Activated T-helper 2 cell treated with anti-CD3 and anti-CD28 coated beads, Interferon-gamma antibody, Interleukin-2, Interleukin-4, amounts not matched to agents 10 μg/mL and 5 μg/mL and 100 μg/mL, durations not matched to agents 14 hours and 24 hours and 36 hours (primary cell): ENCODE results near the gene CD300LG. TPM values are rescaled to one million over a fixed set of nuclear protein-coding genes. Genes with fewer than 3 reads are reported as not detected.
"Not testable (repeated sequence)": the region's sequence is repeated elsewhere in the genome, so short reads cannot be mapped to it uniquely, and the experiment has no call there.

ENCODE experiments used
- DNase-seq: peaks from one replicate; pipeline ENCODE4 v3.0.0; 2021; ENCODE audit warnings: low spot score
- H3K27ac Mint-ChIP-seq: one replicate; pipeline ENCODE4 v1.8.0; 2021; ENCODE audit warnings: mixed read lengths
- H3K27me3 Mint-ChIP-seq: one replicate; pipeline ENCODE4 v1.8.0; 2021; ENCODE audit warnings: low read depth, mixed read lengths
- H3K36me3 Mint-ChIP-seq: one replicate; pipeline ENCODE4 v1.8.0; 2021; ENCODE audit warnings: low read depth, mixed read lengths
- H3K4me1 Mint-ChIP-seq: one replicate; pipeline ENCODE4 v1.8.0; 2021; ENCODE audit warnings: low read depth, mixed read lengths
- H3K4me3 Mint-ChIP-seq: one replicate; pipeline ENCODE4 v1.8.0; 2021; ENCODE audit warnings: low read depth, mild to moderate bottlenecking, moderate library complexity, mixed read lengths
- H3K9me3 Mint-ChIP-seq: one replicate; pipeline ENCODE4 v1.8.0; 2021; ENCODE audit warnings: mixed read lengths
- intact Hi-C: fragments of 100-400 bp; cut with micrococcal nuclease; formaldehyde crosslinking; loops from one replicate; pipeline ENCODE4 v1.15.1; 2023
- total RNA-seq: library from RNA; stranded (reverse); gene quantifications from 2 replicates; pipeline ENCODE4 v1.2.3, GENCODE V29; 2022

CD300LG gene
- total RNA-seq, 1 donor from 2014 or later = not detected

DNA sequence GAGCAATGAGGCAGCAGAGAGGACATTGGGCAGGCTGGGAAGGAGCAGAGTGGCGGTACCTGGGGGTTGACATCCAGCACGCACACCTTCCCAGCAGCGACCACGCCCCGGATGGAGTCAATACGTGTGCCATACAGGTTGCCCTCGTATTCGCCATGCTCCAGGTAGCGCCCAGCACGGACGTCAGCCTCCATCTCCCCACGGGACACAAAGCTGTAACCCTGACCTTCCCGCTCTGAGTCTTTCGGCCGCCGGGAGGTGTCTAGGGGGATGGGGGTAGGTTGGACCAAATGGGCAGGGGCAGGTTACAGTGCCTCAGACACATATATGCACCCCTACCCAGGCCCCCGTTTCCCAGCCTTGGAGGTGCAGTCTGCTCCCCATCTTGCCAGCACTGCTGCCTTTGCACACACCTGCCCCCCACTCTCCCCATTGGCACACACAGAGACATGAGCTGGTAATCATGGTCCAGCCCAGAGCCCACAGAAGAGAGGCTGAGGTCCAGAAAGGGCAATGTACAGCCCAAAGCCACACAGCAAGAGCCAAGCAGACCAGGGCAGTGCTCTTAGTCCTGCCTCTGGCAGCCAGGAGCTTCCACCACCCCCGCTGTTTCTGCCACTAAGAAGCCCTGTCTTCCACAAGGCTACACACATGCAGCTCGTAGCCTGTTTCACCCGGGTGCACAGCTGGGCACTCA is 32.9 kb downstream of the CD300LG start:
- Mint-ChIP-seq H3K36me3 (no peaks in the 10 kb centered on the region), H3K27ac (no peak overlapping the region), H3K4me1 (no peaks in the 10 kb centered on the region), H3K27me3 (no peaks in the 10 kb centered on the region), H3K4me3 (no peak overlapping the region), H3K9me3 (no peaks in the 10 kb centered on the region)
- intact Hi-C loops = no loop called here
- no peak for DNase-seq

DNA sequence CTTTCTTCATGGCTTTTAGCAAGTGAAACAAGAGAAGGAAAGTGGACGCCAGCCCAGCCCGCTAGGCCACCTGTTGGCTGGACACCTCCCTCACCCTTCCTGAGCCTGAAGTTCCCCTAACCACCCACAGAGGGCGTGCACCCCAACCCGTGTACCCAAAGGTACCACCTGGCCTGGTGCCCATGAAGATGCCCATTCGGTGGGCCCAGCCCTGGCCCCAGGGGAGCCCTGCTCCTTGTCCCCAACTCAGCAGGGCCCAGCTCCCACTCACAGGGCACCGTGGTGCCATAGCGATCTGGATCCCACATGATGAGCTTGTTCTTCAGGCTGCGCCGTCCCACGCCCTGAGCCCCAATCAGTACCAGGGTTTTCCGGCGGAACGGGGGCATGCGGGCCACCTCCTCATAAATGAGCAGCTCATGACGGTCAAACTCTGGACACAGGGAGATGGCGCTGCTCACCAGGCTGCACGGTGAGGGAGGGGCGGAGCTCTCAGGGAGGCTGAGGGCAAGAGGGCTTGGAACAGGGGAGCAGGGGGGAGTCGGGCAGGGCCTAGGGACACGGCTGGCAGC is 33.5 kb downstream of the CD300LG start:
- Mint-ChIP-seq H3K9me3 (no peaks in the 10 kb centered on the region), H3K4me1 (no peaks in the 10 kb centered on the region), H3K27me3 (peaks cover 3% of the 10 kb centered on the region), H3K36me3 (no peaks in the 10 kb centered on the region), H3K4me3 (no peak overlapping the region), H3K27ac (no peak overlapping the region)
- peak; percentile 29 for DNase-seq
- intact Hi-C loops = no loop called here

DNA sequence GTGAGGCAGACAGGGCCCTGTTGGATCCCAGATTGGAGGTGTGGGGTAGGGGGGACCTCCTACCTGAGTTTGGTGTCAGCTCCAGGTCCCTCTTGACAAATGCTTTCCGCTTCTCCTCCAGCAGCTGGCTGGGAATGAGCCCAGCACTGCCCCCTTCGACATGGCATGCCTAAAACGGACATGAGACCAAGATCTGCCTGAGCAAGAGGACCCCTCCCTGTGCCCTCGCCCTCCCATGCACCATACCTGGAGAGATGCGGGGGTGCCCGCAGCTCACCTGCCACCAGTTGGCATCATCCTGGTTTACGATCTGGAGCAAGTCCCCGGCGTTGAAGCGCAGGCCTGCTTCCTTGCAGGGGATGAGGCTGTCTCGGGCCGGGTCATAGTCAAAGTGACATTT is 34.2 kb downstream of the CD300LG start:
- intact Hi-C loops = no loop called here
- Mint-ChIP-seq H3K4me3 (no peak overlapping the region), H3K36me3 (no peaks in the 10 kb centered on the region), H3K27ac (no peak overlapping the region), H3K9me3 (no peaks in the 10 kb centered on the region), H3K27me3 (peaks cover 3% of the 10 kb centered on the region), H3K4me1 (no peaks in the 10 kb centered on the region)
- no peak for DNase-seq

DNA sequence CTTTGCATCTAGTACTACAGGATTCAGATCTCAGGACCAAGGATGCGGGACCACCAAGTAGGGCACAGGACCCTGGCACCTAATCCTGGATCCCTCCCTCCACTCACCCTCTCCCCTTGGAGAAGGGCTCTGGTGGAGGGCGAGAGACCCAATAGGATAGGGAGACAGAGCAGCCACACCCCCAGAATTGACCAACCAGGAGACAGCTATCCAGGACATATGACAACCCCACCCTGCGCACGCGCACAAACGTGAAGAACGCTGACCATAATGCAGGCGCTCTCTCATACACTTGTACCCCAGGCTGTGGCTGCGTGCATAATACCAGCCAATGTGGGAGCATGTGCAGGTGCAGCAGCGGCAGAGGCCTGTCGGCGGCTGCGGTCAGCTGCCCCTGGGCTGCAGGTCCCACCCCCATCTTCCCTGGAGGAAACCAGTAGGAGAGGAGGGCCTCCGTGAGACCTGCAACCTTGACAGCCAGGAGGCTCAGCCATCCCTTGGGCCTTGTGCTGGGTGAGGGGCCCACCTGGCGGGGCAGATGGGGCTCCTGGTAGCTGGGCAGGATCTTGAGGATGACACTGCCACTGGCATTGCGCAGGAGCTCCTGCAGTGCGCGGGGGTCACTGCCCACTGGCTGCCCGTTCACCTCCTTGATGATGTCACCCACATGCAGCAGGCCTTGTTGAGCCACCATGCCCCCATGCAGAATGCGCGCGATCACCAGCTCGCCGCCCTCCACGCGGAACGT is 35.0 kb downstream of the CD300LG start:
- intact Hi-C loops = no loop called here
- no peak for DNase-seq
- Mint-ChIP-seq H3K36me3 (no peaks in the 10 kb centered on the region), H3K27me3 (peaks cover 9% of the 10 kb centered on the region), H3K4me1 (no peaks in the 10 kb centered on the region), H3K9me3 (no peaks in the 10 kb centered on the region), H3K27ac (no peak overlapping the region), H3K4me3 (no peak overlapping the region)

DNA sequence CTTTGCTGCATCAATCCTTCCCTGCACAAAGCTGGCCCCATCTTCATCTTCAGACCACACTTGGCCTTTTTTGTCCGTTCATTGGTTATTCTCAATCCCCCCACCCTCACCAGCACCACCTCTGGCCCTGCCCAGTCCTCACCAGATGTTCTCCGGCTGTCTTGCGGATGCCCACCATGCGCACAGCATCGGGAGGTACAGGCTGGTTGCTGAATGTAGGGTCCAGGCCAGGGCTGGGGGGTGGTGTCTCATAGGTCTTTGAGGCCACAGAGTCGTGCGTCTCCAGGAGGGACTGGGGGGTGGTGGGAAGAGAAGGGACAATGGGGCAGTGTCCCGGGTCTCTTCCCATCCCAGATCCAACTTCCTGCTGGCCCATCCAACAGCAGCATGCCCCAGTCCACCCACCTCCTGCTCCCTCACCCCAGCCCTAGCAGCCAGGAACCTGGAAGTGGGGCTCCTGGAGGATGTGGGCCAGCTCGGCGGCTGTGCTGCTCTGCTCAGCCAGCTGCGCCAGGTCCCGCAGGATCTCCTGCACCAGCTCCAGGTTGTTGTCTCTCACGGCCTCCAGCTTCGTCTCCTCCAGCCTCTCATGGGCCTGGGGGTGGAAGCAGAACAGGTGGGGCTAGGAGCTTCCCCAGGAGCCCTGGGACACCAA is 35.9 kb downstream of the CD300LG start:
- H3K27me3 Mint-ChIP-seq = peaks cover 9% of the 10 kb centered on the region
- H3K27ac Mint-ChIP-seq = no peak overlapping the region
- no peaks in the 10 kb centered on the region for H3K9me3 Mint-ChIP-seq
- H3K4me3 Mint-ChIP-seq = no peak overlapping the region
- no peak for DNase-seq
- H3K4me1 Mint-ChIP-seq = no peaks in the 10 kb centered on the region
- H3K36me3 Mint-ChIP-seq = no peaks in the 10 kb centered on the region
- intact Hi-C loops = no loop called here

DNA sequence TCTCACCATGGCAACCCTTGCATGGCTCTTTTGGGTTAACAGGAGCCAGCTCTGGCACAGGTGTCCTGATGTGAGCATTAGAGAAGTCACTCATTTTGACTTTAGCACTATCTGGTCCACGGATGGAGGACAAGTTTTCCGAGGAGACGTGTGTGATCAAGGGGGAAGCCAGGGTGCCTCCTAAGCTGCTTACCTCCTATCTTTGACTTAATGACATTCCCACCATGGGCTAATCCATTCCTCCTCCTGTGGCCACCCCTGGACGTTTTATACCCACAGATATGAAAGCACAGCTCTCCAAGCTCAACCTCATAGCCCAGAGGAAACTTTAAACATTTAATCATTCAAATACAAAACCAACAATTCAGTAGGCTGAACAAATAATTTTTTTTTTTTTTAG is 41.6 kb downstream of the CD300LG start:
- DNase-seq = no peak
- Mint-ChIP-seq H3K27ac (no peak overlapping the region), H3K4me1 (no peaks in the 10 kb centered on the region), H3K9me3 (no peaks in the 10 kb centered on the region), H3K4me3 (no peak overlapping the region), H3K36me3 (no peaks in the 10 kb centered on the region), H3K27me3 (peaks cover 12% of the 10 kb centered on the region)
- intact Hi-C loops = no loop called here

DNA sequence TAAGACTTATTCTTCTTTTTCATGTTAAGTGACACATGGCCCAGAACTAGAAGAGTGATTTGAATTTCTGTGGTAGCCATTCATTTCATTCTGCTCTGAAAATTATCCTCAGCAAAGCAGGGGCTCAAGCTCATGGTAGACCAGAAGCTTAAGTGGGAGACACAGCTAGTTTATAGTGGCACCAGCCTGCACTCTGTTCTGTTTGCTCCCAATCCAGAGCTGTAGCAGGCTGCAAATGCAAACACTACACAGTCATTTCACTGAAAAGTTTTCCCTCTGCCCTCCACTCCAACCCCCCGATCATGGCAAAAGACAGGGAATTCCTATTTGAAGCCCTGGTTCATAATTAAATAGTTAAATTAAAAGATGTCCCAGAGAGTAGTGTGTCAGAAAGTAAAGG is 43.3 kb downstream of the CD300LG start:
- no peak overlapping the region for H3K27ac Mint-ChIP-seq
- intact Hi-C loops = no loop called here
- DNase-seq = no peak

DNA sequence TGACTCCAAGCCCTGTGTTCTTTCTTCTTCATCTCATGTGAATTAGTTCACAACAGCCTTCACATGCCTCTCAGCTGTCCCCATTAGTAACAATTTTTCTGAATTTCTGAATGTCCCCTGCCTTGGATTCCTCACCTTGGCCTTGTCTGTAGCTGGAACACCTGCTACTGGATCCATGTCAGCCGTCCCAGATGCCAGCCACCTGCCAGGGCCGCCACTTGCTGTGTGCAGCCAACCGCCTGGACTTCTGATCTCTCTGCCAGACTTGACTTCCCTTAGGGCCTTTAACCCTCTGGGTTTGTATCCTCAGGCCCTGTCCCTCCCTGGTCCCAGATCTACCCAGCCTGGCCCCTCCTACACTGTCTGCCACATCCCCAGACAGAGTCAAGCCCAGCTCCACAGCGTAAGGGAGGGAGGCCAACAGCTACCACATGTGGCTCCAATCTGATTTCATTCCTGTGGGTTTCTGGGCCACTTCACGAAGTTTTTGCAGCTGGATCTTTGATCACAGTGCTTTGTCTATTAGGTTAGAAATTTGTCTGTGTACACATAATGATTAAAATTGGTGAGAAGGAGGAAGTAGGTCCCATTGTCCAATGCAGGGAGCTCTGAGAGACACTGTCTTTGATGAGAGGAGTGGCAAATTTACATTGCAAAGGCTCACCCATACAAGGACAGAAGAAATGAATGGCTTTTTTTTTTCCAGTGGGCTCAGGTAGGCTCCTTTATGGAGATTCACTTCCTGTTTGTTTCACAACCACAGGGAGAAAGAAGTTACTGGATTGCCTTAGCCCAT is 45.1 kb downstream of the CD300LG start:
- Mint-ChIP-seq H3K36me3 (no peaks in the 10 kb centered on the region), H3K27ac (no peak overlapping the region), H3K9me3 (no peaks in the 10 kb centered on the region), H3K4me1 (no peaks in the 10 kb centered on the region), H3K4me3 (no peak overlapping the region), H3K27me3 (peaks cover 12% of the 10 kb centered on the region)
- DNase-seq = no peak
- intact Hi-C loops = no loop called here

More for the DNA sequence above, 43.3 kb downstream of the CD300LG start:
- H3K4me3 Mint-ChIP-seq = no peak overlapping the region
- H3K9me3 Mint-ChIP-seq = no peaks in the 10 kb centered on the region
- H3K27me3 Mint-ChIP-seq = peaks cover 10% of the 10 kb centered on the region
- no peaks in the 10 kb centered on the region for H3K36me3 Mint-ChIP-seq
- H3K4me1 Mint-ChIP-seq = no peaks in the 10 kb centered on the region

DNA sequence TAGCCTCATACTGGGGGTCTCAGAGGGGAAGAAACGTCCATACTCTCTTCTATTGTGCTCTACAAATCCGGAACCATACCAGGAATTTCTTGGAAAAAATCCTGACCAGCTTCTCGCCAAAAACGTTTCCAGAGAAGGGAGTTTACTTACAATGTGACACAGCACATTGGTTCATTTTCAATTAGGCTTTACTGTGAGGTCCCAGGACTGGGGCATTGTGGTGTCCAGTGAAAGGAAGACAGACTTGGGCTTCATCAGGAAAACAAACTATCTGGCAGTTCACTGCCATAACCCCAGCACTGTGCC is 45.6 kb downstream of the CD300LG start:
- H3K9me3 Mint-ChIP-seq = no peaks in the 10 kb centered on the region
- H3K27ac Mint-ChIP-seq = no peak overlapping the region
- H3K36me3 Mint-ChIP-seq = no peaks in the 10 kb centered on the region
- H3K4me3 Mint-ChIP-seq = no peak overlapping the region
- intact Hi-C loops = no loop called here
- no peak for DNase-seq
- H3K27me3 Mint-ChIP-seq = peaks cover 12% of the 10 kb centered on the region
- H3K4me1 Mint-ChIP-seq = no peaks in the 10 kb centered on the region

DNA sequence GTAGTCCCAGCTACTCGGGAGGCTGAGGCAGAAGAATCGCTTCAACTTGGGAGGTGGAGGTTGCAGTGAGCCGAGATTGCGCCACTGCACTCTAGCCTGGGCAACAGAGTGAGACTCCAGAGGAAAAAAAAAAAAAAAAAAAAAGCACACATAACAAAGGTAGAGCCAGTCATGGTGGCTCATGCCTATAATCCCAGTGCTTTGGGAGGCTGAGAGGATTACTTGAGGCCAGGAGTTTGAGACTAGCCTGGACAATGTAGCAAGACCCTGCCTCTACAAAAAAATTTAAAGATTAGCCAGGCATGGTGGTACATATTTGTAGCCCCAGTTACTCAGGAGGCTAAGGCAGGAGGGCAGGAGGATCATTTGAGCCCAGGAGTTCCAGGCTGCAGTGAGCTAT is 47.5 kb downstream of the CD300LG start:
- H3K36me3 Mint-ChIP-seq, H3K27ac Mint-ChIP-seq, H3K27me3 Mint-ChIP-seq, intact Hi-C loops, H3K9me3 Mint-ChIP-seq, H3K4me3 Mint-ChIP-seq, DNase-seq, H3K4me1 Mint-ChIP-seq: not testable (repeated sequence)

DNA sequence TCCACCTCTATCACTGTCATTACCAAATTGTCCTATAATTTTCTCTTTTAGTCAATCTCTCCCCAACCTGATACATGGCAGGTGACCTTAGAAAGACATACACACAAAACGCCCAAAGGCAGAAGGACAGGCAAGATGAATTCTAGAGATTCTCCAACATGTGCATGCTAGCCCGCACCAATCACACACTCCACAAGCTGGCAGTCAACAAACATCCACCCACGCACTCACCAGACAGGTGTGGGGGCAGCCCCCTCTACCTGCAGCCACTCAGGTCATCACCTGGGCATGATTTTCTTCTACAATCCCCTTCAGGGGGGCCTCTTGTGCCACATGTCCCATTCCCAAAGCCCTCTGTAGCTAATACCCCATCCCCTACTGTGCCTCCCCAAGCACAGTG is 50.9 kb downstream of the CD300LG start:
- intact Hi-C loops = no loop called here
- Mint-ChIP-seq H3K4me3 (no peak overlapping the region), H3K27me3 (peaks cover 17% of the 10 kb centered on the region), H3K27ac (no peak overlapping the region), H3K36me3 (no peaks in the 10 kb centered on the region), H3K4me1 (peaks cover 5% of the 10 kb centered on the region), H3K9me3 (no peaks in the 10 kb centered on the region)
- no peak for DNase-seq

DNA sequence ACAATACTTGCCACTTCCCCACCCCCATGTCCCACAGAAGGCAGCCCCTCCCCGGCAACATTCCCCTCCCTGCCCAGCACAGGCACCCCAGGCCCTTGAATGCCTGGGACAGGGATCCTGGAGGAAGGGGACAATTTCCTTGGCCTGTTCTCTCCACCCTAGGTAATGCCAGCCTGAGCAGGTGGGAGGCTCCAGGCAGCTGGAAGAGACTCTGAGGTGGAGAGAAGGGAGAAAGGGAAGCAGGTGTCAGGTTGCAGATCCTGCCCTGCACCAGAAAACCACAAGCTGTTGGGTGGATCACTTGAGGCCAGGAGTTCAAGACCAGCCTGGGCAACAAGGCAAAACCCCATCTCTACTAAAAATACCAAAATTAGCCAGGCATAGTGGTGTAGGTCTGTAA is 51.5 kb downstream of the CD300LG start:
- H3K9me3 Mint-ChIP-seq = no peaks in the 10 kb centered on the region
- peaks cover 5% of the 10 kb centered on the region for H3K4me1 Mint-ChIP-seq
- H3K36me3 Mint-ChIP-seq = no peaks in the 10 kb centered on the region
- H3K27me3 Mint-ChIP-seq = peaks cover 19% of the 10 kb centered on the region
- intact Hi-C loops = no loop called here
- no peak overlapping the region for H3K27ac Mint-ChIP-seq
- no peak for DNase-seq
- H3K4me3 Mint-ChIP-seq = no peak overlapping the region
